GM19463 (cell line): ENCODE measurements around the gene CRLF3.
"Not testable (repeated sequence)": the region's sequence is repeated elsewhere in the genome, so short reads cannot be mapped to it uniquely, and the experiment has no call there.

Experiments
- ATAC-seq: cut with Tn5 transposase; IDR thresholded peaks from one replicate; pipeline ENCODE4 v1.9.1; 2021; ENCODE audit warnings: mild to moderate bottlenecking, moderate library complexity; ENCODE audit not compliant: unreplicated experiment

Gene CRLF3

GRCh38 chr17:30816165-30816564 lies 8.3 kb downstream of the CRLF3 start:
- ATAC-seq: no peak

GRCh38 chr17:30814860-30815259 lies 9.6 kb downstream of the CRLF3 start:
- ATAC-seq: not testable (repeated sequence)

- ATAC-seq: not testable (repeated sequence)
Measured at GRCh38 chr17:30814236-30814635, 10.3 kb downstream of the CRLF3 start.

- no peak for ATAC-seq
Measured at GRCh38 chr17:30812218-30813177, 12.0 kb downstream of the CRLF3 start.

GRCh38 chr17:30809867-30810266 lies 14.6 kb downstream of the CRLF3 start:
- ATAC-seq: no peak

GRCh38 chr17:30808785-30809286 lies 15.7 kb downstream of the CRLF3 start:
- peak; percentile 81 for ATAC-seq

GRCh38 chr17:30807896-30808295 lies 16.6 kb downstream of the CRLF3 start:
- no peak for ATAC-seq

GRCh38 chr17:30805944-30806456 lies 18.5 kb downstream of the CRLF3 start:
- ATAC-seq: no peak

GRCh38 chr17:30801671-30802070 lies 22.8 kb downstream of the CRLF3 start:
- ATAC-seq: no peak

GRCh38 chr17:30796016-30796415 lies 28.5 kb downstream of the CRLF3 start:
- ATAC-seq: no peak

- no peak for ATAC-seq
Measured at GRCh38 chr17:30794372-30794771, 30.1 kb downstream of the CRLF3 start.

- no peak for ATAC-seq
Measured at GRCh38 chr17:30793282-30793977, 31.1 kb downstream of the CRLF3 start.

GRCh38 chr17:30790279-30790678 lies 34.2 kb downstream of the CRLF3 start:
- ATAC-seq: no peak

- ATAC-seq: no peak
Measured at GRCh38 chr17:30788918-30789317, 35.6 kb downstream of the CRLF3 start.

GRCh38 chr17:30782206-30782605 lies 42.3 kb downstream of the CRLF3 start:
- no peak for ATAC-seq

GRCh38 chr17:30780343-30780742 lies 44.1 kb downstream of the CRLF3 start:
- ATAC-seq: no peak

GRCh38 chr17:30768771-30769170 lies 55.7 kb downstream of the CRLF3 start:
- not testable (repeated sequence) for ATAC-seq

GRCh38 chr17:30767641-30768404 lies 56.7 kb downstream of the CRLF3 start:
- not testable (repeated sequence) for ATAC-seq

- no peak for ATAC-seq
Measured at GRCh38 chr17:30761060-30761459, 63.4 kb downstream of the CRLF3 start.

- ATAC-seq: not testable (repeated sequence)
Measured at GRCh38 chr17:30753291-30753690, 71.2 kb downstream of the CRLF3 start.

- not testable (repeated sequence) for ATAC-seq
Measured at GRCh38 chr17:30750982-30751381, 73.5 kb downstream of the CRLF3 start.
